ENCODE measurements around the gene JAZF1.
"Not testable (repeated sequence)": the region's sequence is repeated elsewhere in the genome, so short reads cannot be mapped to it uniquely, and the experiment has no call there.

The JAZF1 gene

GRCh38 chr7:28016297-28016696 lies 164.3 kb downstream of the JAZF1 start:
- H3K9me3 ChIP-seq (ENCODE audit: control extremely low read depth in 1 of 5, control insufficient read depth in 4 of 5, insufficient read depth in 2 of 5, low read depth in 1 of 5, low read length in 4 of 5), result peaks cover 0 to 9% (median 4%) of the 10 kb centered on the region in 5 experiments
- DNase-seq, result no peak
- WGBS (ENCODE audit: insufficient coverage), result 95% methylated on average over 2 of the region's 2 CpGs
- ChIA-PET CTCF (no interaction called here), POLR2A (no interaction called here)
- no peak overlapping the region for H3K4me3 ChIP-seq (ENCODE audit: control insufficient read depth in 1 of 7, extremely low read depth in 1 of 7, insufficient read depth in 4 of 7, low read depth in 2 of 7, low read length in 6 of 7)
- no peaks in the 10 kb centered on the region for H3K36me3 ChIP-seq (ENCODE audit: control insufficient read depth in 4 of 4, insufficient read depth in 4 of 4, low read length in 3 of 4)
- no peak overlapping the region for H3K27ac ChIP-seq (ENCODE audit: insufficient read depth in 1 of 2, low read depth in 1 of 2, low read length in 2 of 2, poor library complexity in 1 of 2, severe bottlenecking in 2 of 2)
- peaks cover 0 to 13% (median 0%) of the 10 kb centered on the region in 5 experiments for H3K27me3 ChIP-seq (replicated peaks in 2 of 5; ENCODE audit: control insufficient read depth in 4 of 5, insufficient read depth in 5 of 5, low read length in 4 of 5)
- peaks cover 0 to 3% (median 0%) of the 10 kb centered on the region in 4 experiments for H3K4me1 ChIP-seq (ENCODE audit: control extremely low read depth in 1 of 4, control insufficient read depth in 4 of 4, insufficient read depth in 4 of 4, low read length in 3 of 4)

- Histone ChIP-seq H3K4me3 (ENCODE audit: control insufficient read depth in 1 of 7, extremely low read depth in 1 of 7, insufficient read depth in 4 of 7, low read depth in 2 of 7, low read length in 6 of 7) (no peak overlapping the region), H3K27ac (ENCODE audit: insufficient read depth in 1 of 2, low read depth in 1 of 2, low read length in 2 of 2, poor library complexity in 1 of 2, severe bottlenecking in 2 of 2) (no peak overlapping the region), H3K36me3 (ENCODE audit: control insufficient read depth in 4 of 4, insufficient read depth in 4 of 4, low read length in 3 of 4) (no peaks in the 10 kb centered on the region), H3K27me3 (replicated peaks in 2 of 5; ENCODE audit: control insufficient read depth in 4 of 5, insufficient read depth in 5 of 5, low read length in 4 of 5) (peaks cover 0 to 15% (median 3%) of the 10 kb centered on the region in 5 experiments), H3K4me1 (ENCODE audit: control extremely low read depth in 1 of 4, control insufficient read depth in 4 of 4, insufficient read depth in 4 of 4, low read length in 3 of 4) (peaks cover 0 to under 1% (median 0%) of the 10 kb centered on the region in 4 experiments), H3K9me3 (ENCODE audit: control extremely low read depth in 1 of 5, control insufficient read depth in 4 of 5, insufficient read depth in 2 of 5, low read depth in 1 of 5, low read length in 4 of 5) (peaks cover 0 to 9% (median 4%) of the 10 kb centered on the region in 5 experiments)
- no peak for DNase-seq
- 80% methylated on average over 1 of the region's 4 CpGs for WGBS (ENCODE audit: insufficient coverage)
- POLR2A ChIA-PET, result no interaction called here
- CTCF ChIA-PET, result interaction anchor here (0.6 to 0.7 kb wide), 2 partner anchors 149 to 1674 kb away, joined by 3 to 4 read pairs; no protein-coding TSS in a partner anchor
Measured at GRCh38 chr7:28015169-28015568, 165.4 kb downstream of the JAZF1 start.

- DNase-seq; CTCF ChIA-PET; H3K27ac ChIP-seq (ENCODE audit: insufficient read depth in 1 of 2, low read depth in 1 of 2, low read length in 2 of 2, poor library complexity in 1 of 2, severe bottlenecking in 2 of 2); POLR2A ChIA-PET; H3K4me1 ChIP-seq (ENCODE audit: control extremely low read depth in 1 of 4, control insufficient read depth in 4 of 4, insufficient read depth in 4 of 4, low read length in 3 of 4); H3K4me3 ChIP-seq (ENCODE audit: control insufficient read depth in 1 of 7, extremely low read depth in 1 of 7, insufficient read depth in 4 of 7, low read depth in 2 of 7, low read length in 6 of 7); H3K36me3 ChIP-seq (ENCODE audit: control insufficient read depth in 4 of 4, insufficient read depth in 4 of 4, low read length in 3 of 4); H3K9me3 ChIP-seq (ENCODE audit: control extremely low read depth in 1 of 5, control insufficient read depth in 4 of 5, insufficient read depth in 2 of 5, low read depth in 1 of 5, low read length in 4 of 5): not testable (repeated sequence)
- H3K27me3 ChIP-seq (replicated peaks in 2 of 5; ENCODE audit: control insufficient read depth in 4 of 5, insufficient read depth in 5 of 5, low read length in 4 of 5), result peaks cover 0 to 15% (median 3%) of the 10 kb centered on the region in 5 experiments
- 98% methylated on average over 4 of the region's 4 CpGs for WGBS (ENCODE audit: insufficient coverage)
Measured at GRCh38 chr7:28014340-28014739, 166.3 kb downstream of the JAZF1 start.

- WGBS (ENCODE audit: insufficient coverage), result 100% methylated on average over 4 of the region's 5 CpGs
- ChIA-PET CTCF (interaction anchor here (1.2 kb wide), 1 partner anchor 818 kb away, joined by 3 read pairs; no protein-coding TSS in a partner anchor), POLR2A (no interaction called here)
- no peak overlapping the region for H3K4me3 ChIP-seq (ENCODE audit: control insufficient read depth in 1 of 7, extremely low read depth in 1 of 7, insufficient read depth in 4 of 7, low read depth in 2 of 7, low read length in 6 of 7)
- H3K4me1 ChIP-seq (ENCODE audit: control extremely low read depth in 1 of 4, control insufficient read depth in 4 of 4, insufficient read depth in 4 of 4, low read length in 3 of 4), result no peaks in the 10 kb centered on the region
- peaks cover 0 to 9% (median 4%) of the 10 kb centered on the region in 5 experiments for H3K9me3 ChIP-seq (ENCODE audit: control extremely low read depth in 1 of 5, control insufficient read depth in 4 of 5, insufficient read depth in 2 of 5, low read depth in 1 of 5, low read length in 4 of 5)
- peaks cover 0 to 13% (median 3%) of the 10 kb centered on the region in 5 experiments for H3K27me3 ChIP-seq (replicated peaks in 2 of 5; ENCODE audit: control insufficient read depth in 4 of 5, insufficient read depth in 5 of 5, low read length in 4 of 5)
- no peaks in the 10 kb centered on the region for H3K36me3 ChIP-seq (ENCODE audit: control insufficient read depth in 4 of 4, insufficient read depth in 4 of 4, low read length in 3 of 4)
- DNase-seq, result no peak
- no peak overlapping the region for H3K27ac ChIP-seq (ENCODE audit: insufficient read depth in 1 of 2, low read depth in 1 of 2, low read length in 2 of 2, poor library complexity in 1 of 2, severe bottlenecking in 2 of 2)
Measured at GRCh38 chr7:28013441-28013840, 167.2 kb downstream of the JAZF1 start.

- ChIA-PET CTCF (interaction anchor here (1.2 to 1.4 kb wide), 2 partner anchors 8 to 817 kb away, joined by 3 to 5 read pairs; no protein-coding TSS in a partner anchor), POLR2A (interaction anchor here (0.6 kb wide), 1 partner anchor 228 kb away, joined by 6 read pairs; no protein-coding TSS in a partner anchor)
- 91% methylated on average over 2 of the region's 2 CpGs for WGBS (ENCODE audit: insufficient coverage)
- Histone ChIP-seq H3K27me3 (replicated peaks in 2 of 5; ENCODE audit: control insufficient read depth in 4 of 5, insufficient read depth in 5 of 5, low read length in 4 of 5) (peaks cover 0 to 11% (median 3%) of the 10 kb centered on the region in 5 experiments), H3K4me1 (ENCODE audit: control extremely low read depth in 1 of 4, control insufficient read depth in 4 of 4, insufficient read depth in 4 of 4, low read length in 3 of 4) (no peaks in the 10 kb centered on the region), H3K4me3 (ENCODE audit: control insufficient read depth in 1 of 7, extremely low read depth in 1 of 7, insufficient read depth in 4 of 7, low read depth in 2 of 7, low read length in 6 of 7) (no peak overlapping the region), H3K27ac (ENCODE audit: insufficient read depth in 1 of 2, low read depth in 1 of 2, low read length in 2 of 2, poor library complexity in 1 of 2, severe bottlenecking in 2 of 2) (no peak overlapping the region), H3K9me3 (ENCODE audit: control extremely low read depth in 1 of 5, control insufficient read depth in 4 of 5, insufficient read depth in 2 of 5, low read depth in 1 of 5, low read length in 4 of 5) (peaks cover 0 to 9% (median 4%) of the 10 kb centered on the region in 5 experiments), H3K36me3 (ENCODE audit: control insufficient read depth in 4 of 4, insufficient read depth in 4 of 4, low read length in 3 of 4) (no peaks in the 10 kb centered on the region)
- DNase-seq, result no peak
Measured at GRCh38 chr7:28013019-28013418, 167.6 kb downstream of the JAZF1 start.

- Histone ChIP-seq H3K27ac (ENCODE audit: insufficient read depth in 1 of 2, low read depth in 1 of 2, low read length in 2 of 2, poor library complexity in 1 of 2, severe bottlenecking in 2 of 2) (no peak overlapping the region), H3K36me3 (ENCODE audit: control insufficient read depth in 4 of 4, insufficient read depth in 4 of 4, low read length in 3 of 4) (no peaks in the 10 kb centered on the region), H3K4me1 (ENCODE audit: control extremely low read depth in 1 of 4, control insufficient read depth in 4 of 4, insufficient read depth in 4 of 4, low read length in 3 of 4) (peaks cover 0 to 12% (median 8%) of the 10 kb centered on the region in 4 experiments), H3K27me3 (replicated peaks in 2 of 5; ENCODE audit: control insufficient read depth in 4 of 5, insufficient read depth in 5 of 5, low read length in 4 of 5) (peaks cover 0 to 23% (median 8%) of the 10 kb centered on the region in 5 experiments), H3K9me3 (ENCODE audit: control extremely low read depth in 1 of 5, control insufficient read depth in 4 of 5, insufficient read depth in 2 of 5, low read depth in 1 of 5, low read length in 4 of 5) (peaks cover 0 to 2% (median 0%) of the 10 kb centered on the region in 5 experiments), H3K4me3 (ENCODE audit: control insufficient read depth in 1 of 7, extremely low read depth in 1 of 7, insufficient read depth in 4 of 7, low read depth in 2 of 7, low read length in 6 of 7) (no peak overlapping the region)
- ChIA-PET CTCF (interaction anchor here (1.3 kb wide), 1 partner anchor 11 kb away, joined by 4 read pairs; no protein-coding TSS in a partner anchor), POLR2A (interaction anchor here (0.6 kb wide), 1 partner anchor 8 kb away, joined by 3 read pairs; no protein-coding TSS in a partner anchor)
- DNase-seq, result no peak
- WGBS (ENCODE audit: insufficient coverage), result no CpG with 5 or more reads among the region's 2 CpGs
Measured at GRCh38 chr7:28008911-28009310, 171.7 kb downstream of the JAZF1 start.

- no peak for DNase-seq
- Histone ChIP-seq H3K27ac (ENCODE audit: insufficient read depth in 1 of 2, low read depth in 1 of 2, low read length in 2 of 2, poor library complexity in 1 of 2, severe bottlenecking in 2 of 2) (no peak overlapping the region), H3K36me3 (ENCODE audit: control insufficient read depth in 4 of 4, insufficient read depth in 4 of 4, low read length in 3 of 4) (no peaks in the 10 kb centered on the region), H3K9me3 (ENCODE audit: control extremely low read depth in 1 of 5, control insufficient read depth in 4 of 5, insufficient read depth in 2 of 5, low read depth in 1 of 5, low read length in 4 of 5) (no peaks in the 10 kb centered on the region), H3K4me1 (ENCODE audit: control extremely low read depth in 1 of 4, control insufficient read depth in 4 of 4, insufficient read depth in 4 of 4, low read length in 3 of 4) (peaks cover 0 to 12% (median 8%) of the 10 kb centered on the region in 4 experiments), H3K4me3 (ENCODE audit: control insufficient read depth in 1 of 7, extremely low read depth in 1 of 7, insufficient read depth in 4 of 7, low read depth in 2 of 7, low read length in 6 of 7) (no peak overlapping the region), H3K27me3 (replicated peaks in 2 of 5; ENCODE audit: control insufficient read depth in 4 of 5, insufficient read depth in 5 of 5, low read length in 4 of 5) (peaks cover 0 to 29% (median 8%) of the 10 kb centered on the region in 5 experiments)
- CTCF ChIA-PET, result interaction anchor here (1.3 kb wide), 1 partner anchor 12 kb away, joined by 4 read pairs; no protein-coding TSS in a partner anchor
- POLR2A ChIA-PET, result no interaction called here
- WGBS (ENCODE audit: insufficient coverage), result no CpG with 5 or more reads among the region's 3 CpGs
Measured at GRCh38 chr7:28008171-28008570, 172.4 kb downstream of the JAZF1 start.
